ENCODE results near the gene CDK14.

Gene CDK14

GRCh38 chr7:90853205-90853604 is 257.1 kb downstream of the CDK14 start:
- H3K27ac ChIP-seq (ENCODE audit: insufficient read depth, low read length, poor library complexity, severe bottlenecking): no peak overlapping the region
- H3K9me3 ChIP-seq (ENCODE audit: control insufficient read depth, low read length): no peaks in the 10 kb centered on the region
- H3K36me3 ChIP-seq (ENCODE audit: control insufficient read depth, insufficient read depth, low read length): no peaks in the 10 kb centered on the region
- no peak for DNase-seq
- H3K4me1 ChIP-seq (ENCODE audit: control insufficient read depth, insufficient read depth, low read length, poor library complexity, severe bottlenecking): no peaks in the 10 kb centered on the region
- no peak overlapping the region for H3K4me3 ChIP-seq (ENCODE audit: insufficient read depth, low read depth, low read length, poor library complexity, severe bottlenecking)
- H3K27me3 ChIP-seq (replicated peaks; ENCODE audit: control insufficient read depth, insufficient read depth, low read length, poor library complexity, severe bottlenecking): no peaks in the 10 kb centered on the region

GRCh38 chr7:90856351-90857070 is 260.4 kb downstream of the CDK14 start:
- Histone ChIP-seq H3K36me3 (ENCODE audit: control insufficient read depth, insufficient read depth, low read length) (no peaks in the 10 kb centered on the region), H3K27me3 (replicated peaks; ENCODE audit: control insufficient read depth, insufficient read depth, low read length, poor library complexity, severe bottlenecking) (no peaks in the 10 kb centered on the region), H3K4me1 (ENCODE audit: control insufficient read depth, insufficient read depth, low read length, poor library complexity, severe bottlenecking) (no peaks in the 10 kb centered on the region), H3K27ac (ENCODE audit: insufficient read depth, low read length, poor library complexity, severe bottlenecking) (no peak overlapping the region), H3K4me3 (ENCODE audit: insufficient read depth, low read depth, low read length, poor library complexity, severe bottlenecking) (no peak overlapping the region), H3K9me3 (ENCODE audit: control insufficient read depth, low read length) (no peaks in the 10 kb centered on the region)
- DNase-seq: no peak

GRCh38 chr7:90857603-90858002 is 261.5 kb downstream of the CDK14 start:
- H3K9me3 ChIP-seq (ENCODE audit: control insufficient read depth, low read length): no peaks in the 10 kb centered on the region
- H3K36me3 ChIP-seq (ENCODE audit: control insufficient read depth, insufficient read depth, low read length): no peaks in the 10 kb centered on the region
- no peaks in the 10 kb centered on the region for H3K4me1 ChIP-seq (ENCODE audit: control insufficient read depth, insufficient read depth, low read length, poor library complexity, severe bottlenecking)
- DNase-seq: no peak
- H3K4me3 ChIP-seq (ENCODE audit: insufficient read depth, low read depth, low read length, poor library complexity, severe bottlenecking): no peak overlapping the region
- H3K27ac ChIP-seq (ENCODE audit: insufficient read depth, low read length, poor library complexity, severe bottlenecking): no peak overlapping the region
- H3K27me3 ChIP-seq (replicated peaks; ENCODE audit: control insufficient read depth, insufficient read depth, low read length, poor library complexity, severe bottlenecking): no peaks in the 10 kb centered on the region

GRCh38 chr7:90858546-90858945 is 262.4 kb downstream of the CDK14 start:
- H3K9me3 ChIP-seq (ENCODE audit: control insufficient read depth, low read length): no peaks in the 10 kb centered on the region
- no peaks in the 10 kb centered on the region for H3K4me1 ChIP-seq (ENCODE audit: control insufficient read depth, insufficient read depth, low read length, poor library complexity, severe bottlenecking)
- H3K27me3 ChIP-seq (replicated peaks; ENCODE audit: control insufficient read depth, insufficient read depth, low read length, poor library complexity, severe bottlenecking): no peaks in the 10 kb centered on the region
- no peak overlapping the region for H3K4me3 ChIP-seq (ENCODE audit: insufficient read depth, low read depth, low read length, poor library complexity, severe bottlenecking)
- no peak overlapping the region for H3K27ac ChIP-seq (ENCODE audit: insufficient read depth, low read length, poor library complexity, severe bottlenecking)
- DNase-seq: no peak
- no peaks in the 10 kb centered on the region for H3K36me3 ChIP-seq (ENCODE audit: control insufficient read depth, insufficient read depth, low read length)

- DNase-seq: no peak
These were observed 263.4 kb downstream of the CDK14 start for GRCh38 chr7:90859521-90859920.

GRCh38 chr7:90864088-90864487 is 268.0 kb downstream of the CDK14 start:
- Histone ChIP-seq H3K4me3 (ENCODE audit: insufficient read depth, low read depth, low read length, poor library complexity, severe bottlenecking) (no peak overlapping the region), H3K9me3 (ENCODE audit: control insufficient read depth, low read length) (no peaks in the 10 kb centered on the region), H3K27me3 (replicated peaks; ENCODE audit: control insufficient read depth, insufficient read depth, low read length, poor library complexity, severe bottlenecking) (no peaks in the 10 kb centered on the region), H3K27ac (ENCODE audit: insufficient read depth, low read length, poor library complexity, severe bottlenecking) (no peak overlapping the region), H3K4me1 (ENCODE audit: control insufficient read depth, insufficient read depth, low read length, poor library complexity, severe bottlenecking) (no peaks in the 10 kb centered on the region), H3K36me3 (ENCODE audit: control insufficient read depth, insufficient read depth, low read length) (no peaks in the 10 kb centered on the region)
- no peak for DNase-seq

More at GRCh38 chr7:90859521-90859920, 263.4 kb downstream of the CDK14 start:
- H3K27me3 ChIP-seq (replicated peaks; ENCODE audit: control insufficient read depth, insufficient read depth, low read length, poor library complexity, severe bottlenecking): no peaks in the 10 kb centered on the region
- no peaks in the 10 kb centered on the region for H3K4me1 ChIP-seq (ENCODE audit: control insufficient read depth, insufficient read depth, low read length, poor library complexity, severe bottlenecking)
- no peaks in the 10 kb centered on the region for H3K9me3 ChIP-seq (ENCODE audit: control insufficient read depth, low read length)
- H3K36me3 ChIP-seq (ENCODE audit: control insufficient read depth, insufficient read depth, low read length): no peaks in the 10 kb centered on the region
- no peak overlapping the region for H3K27ac ChIP-seq (ENCODE audit: insufficient read depth, low read length, poor library complexity, severe bottlenecking)
- H3K4me3 ChIP-seq (ENCODE audit: insufficient read depth, low read depth, low read length, poor library complexity, severe bottlenecking): no peak overlapping the region

GRCh38 chr7:90869335-90869734 is 273.2 kb downstream of the CDK14 start:
- Histone ChIP-seq H3K4me1 (ENCODE audit: control insufficient read depth, insufficient read depth, low read length, poor library complexity, severe bottlenecking) (no peaks in the 10 kb centered on the region), H3K9me3 (ENCODE audit: control insufficient read depth, low read length) (no peaks in the 10 kb centered on the region), H3K27ac (ENCODE audit: insufficient read depth, low read length, poor library complexity, severe bottlenecking) (no peak overlapping the region), H3K27me3 (replicated peaks; ENCODE audit: control insufficient read depth, insufficient read depth, low read length, poor library complexity, severe bottlenecking) (no peaks in the 10 kb centered on the region), H3K36me3 (ENCODE audit: control insufficient read depth, insufficient read depth, low read length) (no peaks in the 10 kb centered on the region), H3K4me3 (ENCODE audit: insufficient read depth, low read depth, low read length, poor library complexity, severe bottlenecking) (no peak overlapping the region)
- DNase-seq: no peak

GRCh38 chr7:90876701-90877100 is 280.6 kb downstream of the CDK14 start:
- H3K4me1 ChIP-seq (ENCODE audit: control insufficient read depth, insufficient read depth, low read length, poor library complexity, severe bottlenecking): no peaks in the 10 kb centered on the region
- DNase-seq: no peak
- no peaks in the 10 kb centered on the region for H3K36me3 ChIP-seq (ENCODE audit: control insufficient read depth, insufficient read depth, low read length)
- H3K4me3 ChIP-seq (ENCODE audit: insufficient read depth, low read depth, low read length, poor library complexity, severe bottlenecking): no peak overlapping the region
- H3K27me3 ChIP-seq (replicated peaks; ENCODE audit: control insufficient read depth, insufficient read depth, low read length, poor library complexity, severe bottlenecking): no peaks in the 10 kb centered on the region
- no peak overlapping the region for H3K27ac ChIP-seq (ENCODE audit: insufficient read depth, low read length, poor library complexity, severe bottlenecking)
- no peaks in the 10 kb centered on the region for H3K9me3 ChIP-seq (ENCODE audit: control insufficient read depth, low read length)

- H3K4me3 ChIP-seq (ENCODE audit: insufficient read depth, low read depth, low read length, poor library complexity, severe bottlenecking): no peak overlapping the region
- H3K27ac ChIP-seq (ENCODE audit: insufficient read depth, low read length, poor library complexity, severe bottlenecking): no peak overlapping the region
- no peak for DNase-seq
- H3K4me1 ChIP-seq (ENCODE audit: control insufficient read depth, insufficient read depth, low read length, poor library complexity, severe bottlenecking): no peaks in the 10 kb centered on the region
- no peaks in the 10 kb centered on the region for H3K27me3 ChIP-seq (replicated peaks; ENCODE audit: control insufficient read depth, insufficient read depth, low read length, poor library complexity, severe bottlenecking)
- no peaks in the 10 kb centered on the region for H3K36me3 ChIP-seq (ENCODE audit: control insufficient read depth, insufficient read depth, low read length)
- no peaks in the 10 kb centered on the region for H3K9me3 ChIP-seq (ENCODE audit: control insufficient read depth, low read length)
These were observed 281.1 kb downstream of the CDK14 start for GRCh38 chr7:90877201-90877600.

- Histone ChIP-seq H3K27me3 (replicated peaks; ENCODE audit: control insufficient read depth, insufficient read depth, low read length, poor library complexity, severe bottlenecking) (no peaks in the 10 kb centered on the region), H3K4me3 (ENCODE audit: insufficient read depth, low read depth, low read length, poor library complexity, severe bottlenecking) (no peak overlapping the region), H3K4me1 (ENCODE audit: control insufficient read depth, insufficient read depth, low read length, poor library complexity, severe bottlenecking) (no peaks in the 10 kb centered on the region), H3K27ac (ENCODE audit: insufficient read depth, low read length, poor library complexity, severe bottlenecking) (no peak overlapping the region), H3K9me3 (ENCODE audit: control insufficient read depth, low read length) (no peaks in the 10 kb centered on the region), H3K36me3 (ENCODE audit: control insufficient read depth, insufficient read depth, low read length) (no peaks in the 10 kb centered on the region)
- DNase-seq: no peak
These were observed 283.8 kb downstream of the CDK14 start for GRCh38 chr7:90879924-90880323.
